Stimulated activated naive B cell treated with anti-CD40 and anti-IgM and Interleukin-4, amounts not matched to agents 10 μg/mL and 1 μg/mL and 100 μg/mL, for 72 hours (primary cell): ENCODE results near the gene PHLDB1.

Source experiments
- ATAC-seq, 2 donors: fragments of 150-1000 bp; cut with Tn5 transposase; replicated peaks; 2 replicates each; pipeline ENCODE4 v1.10.0; 2021; ENCODE audit warnings: moderate library complexity in 1 of 2
- DNase-seq: peaks from one replicate; pipeline ENCODE4 v3.0.0; 2021
- H3K27ac Mint-ChIP-seq: one replicate; pipeline ENCODE4 v1.8.0; 2022; ENCODE audit warnings: mild to moderate bottlenecking, mixed read lengths
- H3K27me3 Mint-ChIP-seq, 2 donors: one replicate each; pipeline ENCODE4 v1.8.0; 2022; ENCODE audit warnings: mixed read lengths in 2 of 2
- H3K36me3 Mint-ChIP-seq, 2 donors: one replicate each; pipeline ENCODE4 v1.8.0; 2022; ENCODE audit warnings: mixed read lengths in 2 of 2, mild to moderate bottlenecking in 1 of 2
- H3K4me1 Mint-ChIP-seq, 2 donors: one replicate each; pipeline ENCODE4 v1.8.0; 2022; ENCODE audit warnings: mixed read lengths in 2 of 2, mild to moderate bottlenecking in 1 of 2
- H3K4me3 Mint-ChIP-seq, 2 donors: one replicate each; pipeline ENCODE4 v1.8.0; 2022; ENCODE audit warnings: mild to moderate bottlenecking in 2 of 2, mixed read lengths in 2 of 2, moderate library complexity in 1 of 2
- H3K9me3 Mint-ChIP-seq, 2 donors: one replicate each; pipeline ENCODE4 v1.8.0; 2022; ENCODE audit warnings: mixed read lengths in 2 of 2, mild to moderate bottlenecking in 1 of 2

The PHLDB1 gene

GRCh38 chr11:118622376-118623268 lies 15.2 kb downstream of the PHLDB1 start:
- Mint-ChIP-seq H3K4me3 (no peak overlapping the region), H3K9me3 (no peaks in the 10 kb centered on the region), H3K36me3 (peaks cover 0 to 4% of the 10 kb centered on the region in 2 donors), H3K27me3 (peaks cover 26 to 28% of the 10 kb centered on the region in 2 donors), H3K27ac (peak overlapping the region; percentile 87), H3K4me1 (peaks cover 7 to 19% of the 10 kb centered on the region in 2 donors)
- ATAC-seq, result no peak
- DNase-seq, result no peak

- H3K27ac Mint-ChIP-seq, result peak overlapping the region; percentile 87
- no peak overlapping the region for H3K4me3 Mint-ChIP-seq
- peaks cover 0 to 3% of the 10 kb centered on the region in 2 donors for H3K36me3 Mint-ChIP-seq
- peaks cover 26 to 27% of the 10 kb centered on the region in 2 donors for H3K27me3 Mint-ChIP-seq
- ATAC-seq (no peak), DNase-seq (no peak)
- no peaks in the 10 kb centered on the region for H3K9me3 Mint-ChIP-seq
- H3K4me1 Mint-ChIP-seq, result peaks cover 7 to 19% of the 10 kb centered on the region in 2 donors
These were observed 15.8 kb downstream of the PHLDB1 start for GRCh38 chr11:118623269-118623655.

GRCh38 chr11:118625036-118625690 lies 17.7 kb downstream of the PHLDB1 start:
- peaks cover 4 to 14% of the 10 kb centered on the region in 2 donors for H3K4me1 Mint-ChIP-seq
- ATAC-seq, result no peak

GRCh38 chr11:118625976-118626375 lies 18.6 kb downstream of the PHLDB1 start:
- H3K27me3 Mint-ChIP-seq, result peaks cover 8 to 18% of the 10 kb centered on the region in 2 donors
- no peak for ATAC-seq
- H3K4me1 Mint-ChIP-seq, result peaks cover 1 to 10% of the 10 kb centered on the region in 2 donors
- no peaks in the 10 kb centered on the region for H3K9me3 Mint-ChIP-seq
- H3K4me3 Mint-ChIP-seq, result no peak overlapping the region
- no peak overlapping the region for H3K27ac Mint-ChIP-seq
- no peaks in the 10 kb centered on the region for H3K36me3 Mint-ChIP-seq
- no peak for DNase-seq

More at GRCh38 chr11:118625036-118625690, 17.7 kb downstream of the PHLDB1 start:
- no peaks in the 10 kb centered on the region for H3K36me3 Mint-ChIP-seq
- no peak for DNase-seq
- H3K27me3 Mint-ChIP-seq, result peaks cover 16 to 26% of the 10 kb centered on the region in 2 donors
- no peak overlapping the region for H3K4me3 Mint-ChIP-seq
- H3K27ac Mint-ChIP-seq, result no peak overlapping the region
- no peaks in the 10 kb centered on the region for H3K9me3 Mint-ChIP-seq

- no peak for DNase-seq
- no peak overlapping the region for H3K4me3 Mint-ChIP-seq
- peaks cover 0 to 8% of the 10 kb centered on the region in 2 donors for H3K27me3 Mint-ChIP-seq
These were observed 20.2 kb downstream of the PHLDB1 start for GRCh38 chr11:118627566-118627965.

GRCh38 chr11:118628031-118628430 lies 20.6 kb downstream of the PHLDB1 start:
- H3K36me3 Mint-ChIP-seq, result no peaks in the 10 kb centered on the region
- no peak overlapping the region for H3K4me3 Mint-ChIP-seq
- H3K9me3 Mint-ChIP-seq, result no peaks in the 10 kb centered on the region
- ATAC-seq (no peak), DNase-seq (no peak)
- H3K27me3 Mint-ChIP-seq, result peaks cover 0 to 8% of the 10 kb centered on the region in 2 donors
- no peak overlapping the region for H3K27ac Mint-ChIP-seq
- no peaks in the 10 kb centered on the region for H3K4me1 Mint-ChIP-seq

More at GRCh38 chr11:118627566-118627965, 20.2 kb downstream of the PHLDB1 start:
- Mint-ChIP-seq H3K4me1 (no peaks in the 10 kb centered on the region), H3K36me3 (no peaks in the 10 kb centered on the region), H3K9me3 (no peaks in the 10 kb centered on the region), H3K27ac (no peak overlapping the region)
- ATAC-seq, result no peak

- Mint-ChIP-seq H3K4me3 (no peak overlapping the region), H3K27me3 (peaks cover 0 to 8% of the 10 kb centered on the region in 2 donors), H3K4me1 (no peaks in the 10 kb centered on the region), H3K36me3 (no peaks in the 10 kb centered on the region), H3K27ac (no peak overlapping the region), H3K9me3 (no peaks in the 10 kb centered on the region)
- DNase-seq (no peak), ATAC-seq (no peak)
These were observed 21.0 kb downstream of the PHLDB1 start for GRCh38 chr11:118628432-118628831.

GRCh38 chr11:118628861-118629549 lies 21.6 kb downstream of the PHLDB1 start:
- peaks cover 1 to 8% of the 10 kb centered on the region in 2 donors for H3K27me3 Mint-ChIP-seq
- ATAC-seq (no peak), DNase-seq (no peak)
- H3K9me3 Mint-ChIP-seq, result no peaks in the 10 kb centered on the region
- no peak overlapping the region for H3K4me3 Mint-ChIP-seq
- no peak overlapping the region for H3K27ac Mint-ChIP-seq
- H3K36me3 Mint-ChIP-seq, result no peaks in the 10 kb centered on the region
- no peaks in the 10 kb centered on the region for H3K4me1 Mint-ChIP-seq

- no peaks in the 10 kb centered on the region for H3K4me1 Mint-ChIP-seq
- peaks cover 8 to 14% of the 10 kb centered on the region in 2 donors for H3K27me3 Mint-ChIP-seq
- no peak overlapping the region for H3K4me3 Mint-ChIP-seq
- no peak for ATAC-seq
- H3K36me3 Mint-ChIP-seq, result no peaks in the 10 kb centered on the region
- H3K27ac Mint-ChIP-seq, result no peak overlapping the region
- H3K9me3 Mint-ChIP-seq, result no peaks in the 10 kb centered on the region
- no peak for DNase-seq
These were observed 22.6 kb downstream of the PHLDB1 start for GRCh38 chr11:118629761-118630661.

GRCh38 chr11:118631142-118631909 lies 23.9 kb downstream of the PHLDB1 start:
- Mint-ChIP-seq H3K4me1 (no peaks in the 10 kb centered on the region), H3K27ac (no peak overlapping the region), H3K27me3 (peaks cover 12 to 14% of the 10 kb centered on the region in 2 donors), H3K36me3 (no peaks in the 10 kb centered on the region), H3K9me3 (no peaks in the 10 kb centered on the region), H3K4me3 (no peak overlapping the region)
- DNase-seq (no peak), ATAC-seq (no peak)

- no peak for ATAC-seq
- H3K4me3 Mint-ChIP-seq, result no peak overlapping the region
- no peaks in the 10 kb centered on the region for H3K9me3 Mint-ChIP-seq
- H3K36me3 Mint-ChIP-seq, result no peaks in the 10 kb centered on the region
- peaks cover 12 to 14% of the 10 kb centered on the region in 2 donors for H3K27me3 Mint-ChIP-seq
- DNase-seq, result no peak
- no peak overlapping the region for H3K27ac Mint-ChIP-seq
- no peaks in the 10 kb centered on the region for H3K4me1 Mint-ChIP-seq
These were observed 25.3 kb downstream of the PHLDB1 start for GRCh38 chr11:118632577-118633318.

GRCh38 chr11:118633319-118633690 lies 25.9 kb downstream of the PHLDB1 start:
- ATAC-seq (no peak), DNase-seq (no peak)
- H3K4me1 Mint-ChIP-seq, result no peaks in the 10 kb centered on the region
- H3K9me3 Mint-ChIP-seq, result no peaks in the 10 kb centered on the region
- no peak overlapping the region for H3K4me3 Mint-ChIP-seq
- H3K36me3 Mint-ChIP-seq, result no peaks in the 10 kb centered on the region
- peaks cover 12 to 14% of the 10 kb centered on the region in 2 donors for H3K27me3 Mint-ChIP-seq
- no peak overlapping the region for H3K27ac Mint-ChIP-seq
